ENCODE data around the gene AQP1. TPM values are rescaled to one million over a fixed set of nuclear protein-coding genes. Genes with fewer than 3 reads are reported as not detected.
A peak's percentile ranks its signal among the peaks of the same experiment; 100 is the strongest.

Gene AQP1
- total RNA-seq, 1 donor from 2014 or later: 373 TPM

- DNase-seq (ENCODE audit: low spot score): no peak
These were observed 23.9 kb downstream of the AQP1 start for GRCh38 chr7:30935569-30935877.

GRCh38 chr7:30936650-30937245 is 25.1 kb downstream of the AQP1 start:
- no peak for DNase-seq (ENCODE audit: low spot score)

- no peak for DNase-seq (ENCODE audit: low spot score)
These were observed 25.8 kb downstream of the AQP1 start for GRCh38 chr7:30937416-30937815.

DNA sequence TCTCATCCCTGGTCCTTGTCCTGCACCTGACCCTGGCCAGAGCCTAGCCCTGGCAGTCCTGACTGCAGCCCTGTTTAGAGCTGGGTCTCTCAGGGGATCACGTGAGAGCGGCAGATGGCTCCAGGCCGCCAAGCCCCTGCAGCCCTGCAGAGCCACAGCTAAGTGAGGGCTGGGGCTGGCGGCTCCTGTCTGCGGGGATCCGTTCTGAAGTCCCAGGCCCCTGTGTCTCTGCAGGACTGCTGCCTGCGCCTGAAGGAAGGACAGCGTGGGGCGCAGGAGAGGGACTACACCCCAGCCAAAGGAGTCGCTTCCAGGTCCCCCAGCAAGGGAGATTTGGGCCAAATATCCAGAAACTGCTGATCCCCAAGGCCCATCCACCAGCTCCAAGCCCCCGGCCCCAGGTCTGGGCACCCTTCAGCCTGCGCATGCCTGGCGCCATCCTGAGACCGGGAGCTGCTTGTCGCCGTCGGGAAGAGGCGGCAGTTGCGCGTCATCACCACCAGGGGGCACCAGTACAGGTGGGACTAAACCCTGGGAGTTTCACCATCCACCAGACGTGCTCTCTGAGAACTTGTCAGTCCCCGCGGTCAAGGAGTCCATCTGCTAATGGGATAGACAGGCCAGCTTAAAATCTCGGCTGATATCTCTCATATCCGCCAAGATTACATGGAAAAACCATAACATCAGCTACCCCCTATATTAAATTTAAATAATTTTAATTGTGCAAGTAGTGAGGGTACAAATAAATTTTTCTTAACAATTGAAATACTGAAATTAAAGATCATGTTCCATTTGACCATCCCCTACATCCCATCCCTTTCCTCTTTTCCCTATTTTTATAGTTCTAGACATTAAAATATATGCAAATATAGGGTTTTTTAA is 27.0 kb downstream of the AQP1 start:
- DNase-seq (ENCODE audit: low spot score): peak; percentile 82

DNA sequence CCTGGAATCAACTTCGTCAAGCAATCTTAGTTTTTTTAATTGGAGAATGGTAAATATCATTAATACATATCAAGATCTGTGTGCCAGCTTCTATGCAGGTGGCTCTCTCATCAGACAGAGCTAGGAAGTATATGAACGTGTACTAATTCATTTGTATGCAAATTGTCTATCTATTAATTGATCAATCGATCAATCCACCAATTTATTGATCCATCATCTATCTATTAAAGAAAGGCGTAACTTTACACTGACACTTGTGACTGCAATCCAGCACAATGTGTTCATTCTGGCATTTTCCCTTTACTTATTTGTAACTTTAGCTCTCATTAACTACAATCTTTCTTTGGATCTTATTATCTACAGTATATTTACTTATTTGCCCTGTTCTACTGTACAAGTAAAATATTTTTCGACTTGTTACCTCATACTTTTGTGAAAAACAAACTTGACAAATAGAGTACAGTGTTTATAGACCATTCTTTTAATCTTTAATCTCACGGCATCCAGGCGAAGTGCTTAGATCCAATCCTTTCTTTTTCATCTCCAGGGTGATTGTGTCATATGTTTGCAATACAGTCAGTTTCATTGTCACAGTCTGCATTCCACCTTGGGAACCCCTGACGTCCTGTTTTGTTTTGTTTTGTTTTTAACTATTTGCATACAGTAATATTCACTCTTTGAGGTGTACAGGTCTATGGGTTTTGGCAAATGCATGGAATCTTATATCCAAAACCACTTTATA is 30.1 kb downstream of the AQP1 start:
- DNase-seq (ENCODE audit: low spot score): no peak

GRCh38 chr7:30950197-30950596 is 38.5 kb downstream of the AQP1 start:
- DNase-seq (ENCODE audit: low spot score): no peak

- no peak for DNase-seq (ENCODE audit: low spot score)
These were observed 43.3 kb downstream of the AQP1 start for GRCh38 chr7:30954914-30955313.

DNA sequence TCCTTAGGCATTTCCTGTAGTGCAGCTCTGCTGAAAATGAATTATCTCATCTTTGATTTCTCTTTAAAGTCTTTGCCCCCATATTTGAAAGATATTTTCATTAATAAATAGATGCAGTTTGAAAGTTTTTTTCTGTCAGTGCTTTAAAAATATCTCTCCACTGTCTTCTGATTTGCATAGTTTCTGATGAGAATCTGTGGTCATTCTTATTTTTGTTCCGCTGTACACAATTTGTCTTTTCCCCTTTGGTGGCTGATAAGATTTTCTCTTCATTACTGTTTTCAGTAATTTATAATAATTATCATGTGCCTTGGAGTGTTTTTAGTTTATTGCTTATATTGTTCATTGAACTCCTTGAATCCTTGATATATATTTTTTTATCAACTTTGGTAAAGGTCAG is 45.1 kb downstream of the AQP1 start:
- DNase-seq (ENCODE audit: low spot score): no peak

GRCh38 chr7:30963842-30964241 is 52.2 kb downstream of the AQP1 start, which contains the start of gene GHRHR:
TSS of gene GHRHR (plus strand) at chr7:30963953. CDS start at chr7:30964069, 116 bp downstream.
- no peak for DNase-seq (ENCODE audit: low spot score)

- no peak for DNase-seq (ENCODE audit: low spot score)
These were observed 53.7 kb downstream of the AQP1 start for GRCh38 chr7:30965372-30965771.

DNA sequence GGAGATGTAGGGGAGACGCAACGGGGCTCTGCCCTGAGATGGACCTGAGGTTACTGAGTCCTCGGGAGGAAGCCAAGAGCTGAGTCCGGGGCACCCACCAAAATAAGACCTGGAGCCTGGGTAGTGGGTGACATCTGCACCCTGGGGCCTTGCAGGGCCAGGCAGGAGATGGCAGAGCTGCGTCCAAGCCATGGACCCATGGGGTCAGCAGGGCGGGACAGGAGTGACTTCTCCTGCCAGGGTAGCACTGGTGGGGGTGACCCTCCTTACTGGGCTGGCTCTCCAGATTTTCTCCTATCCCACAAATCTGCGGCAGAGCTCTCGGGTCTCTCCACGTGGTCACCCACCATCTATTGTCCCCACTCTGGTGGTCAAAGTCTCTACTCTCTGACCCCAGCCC is 54.2 kb downstream of the AQP1 start:
- no peak for DNase-seq (ENCODE audit: low spot score)

GRCh38 chr7:30968294-30968693 is 56.6 kb downstream of the AQP1 start:
- DNase-seq (ENCODE audit: low spot score): no peak

DNA sequence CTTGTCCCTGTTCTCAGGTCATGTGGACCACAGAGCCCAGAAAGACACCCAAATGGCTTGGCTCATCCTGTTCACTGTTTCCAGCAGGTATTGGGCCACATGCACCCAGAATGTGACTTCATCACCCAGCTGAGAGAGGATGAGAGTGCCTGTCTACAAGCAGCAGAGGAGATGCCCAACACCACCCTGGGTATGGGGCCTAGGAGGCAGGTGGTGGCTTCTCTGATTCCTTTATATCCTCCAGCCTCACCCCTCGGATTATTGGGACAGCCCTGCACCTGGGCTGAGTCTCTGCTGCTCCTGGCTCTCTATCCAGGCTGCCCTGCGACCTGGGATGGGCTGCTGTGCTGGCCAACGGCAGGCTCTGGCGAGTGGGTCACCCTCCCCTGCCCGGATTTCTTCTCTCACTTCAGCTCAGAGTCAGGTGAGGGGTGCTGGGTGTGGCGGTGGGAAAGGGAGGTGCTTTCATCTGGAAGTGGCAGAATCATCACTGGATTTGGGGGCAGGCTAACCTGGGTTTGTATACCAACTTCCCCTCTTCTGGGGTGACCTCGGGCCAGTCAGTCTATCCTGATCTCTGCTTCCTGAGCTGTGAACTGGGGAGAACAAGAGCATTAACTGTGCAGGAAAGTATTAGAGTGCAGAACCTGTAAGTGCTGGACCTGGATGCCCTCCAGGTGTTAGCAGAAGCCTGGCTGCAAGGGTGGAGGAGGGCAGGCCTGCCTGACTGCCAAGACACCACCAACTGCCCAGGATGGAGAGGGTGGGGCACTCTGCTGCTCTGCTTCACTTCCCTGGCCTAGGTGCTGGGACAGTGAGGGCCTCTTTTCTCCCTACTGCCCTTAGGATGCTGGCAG is 57.3 kb downstream of the AQP1 start:
- DNase-seq (ENCODE audit: low spot score): no peak

DNA sequence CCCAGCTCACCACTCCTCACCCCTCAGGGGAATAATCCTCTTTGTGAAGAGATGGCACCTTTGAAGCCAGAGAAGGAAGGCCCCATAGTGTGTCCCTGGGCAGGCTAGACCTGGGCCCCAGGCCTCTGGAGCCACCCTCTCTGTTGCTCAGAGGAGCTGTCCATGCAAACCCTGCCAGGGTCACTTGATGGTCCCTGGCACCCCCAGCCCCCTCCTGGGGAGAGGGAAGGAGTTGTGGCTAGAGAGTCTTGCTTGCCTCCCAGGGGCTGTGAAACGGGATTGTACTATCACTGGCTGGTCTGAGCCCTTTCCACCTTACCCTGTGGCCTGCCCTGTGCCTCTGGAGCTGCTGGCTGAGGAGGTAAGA is 57.9 kb downstream of the AQP1 start:
- DNase-seq (ENCODE audit: low spot score): no peak

- no peak for DNase-seq (ENCODE audit: low spot score)
These were observed 58.4 kb downstream of the AQP1 start for GRCh38 chr7:30970074-30970473.

DNA sequence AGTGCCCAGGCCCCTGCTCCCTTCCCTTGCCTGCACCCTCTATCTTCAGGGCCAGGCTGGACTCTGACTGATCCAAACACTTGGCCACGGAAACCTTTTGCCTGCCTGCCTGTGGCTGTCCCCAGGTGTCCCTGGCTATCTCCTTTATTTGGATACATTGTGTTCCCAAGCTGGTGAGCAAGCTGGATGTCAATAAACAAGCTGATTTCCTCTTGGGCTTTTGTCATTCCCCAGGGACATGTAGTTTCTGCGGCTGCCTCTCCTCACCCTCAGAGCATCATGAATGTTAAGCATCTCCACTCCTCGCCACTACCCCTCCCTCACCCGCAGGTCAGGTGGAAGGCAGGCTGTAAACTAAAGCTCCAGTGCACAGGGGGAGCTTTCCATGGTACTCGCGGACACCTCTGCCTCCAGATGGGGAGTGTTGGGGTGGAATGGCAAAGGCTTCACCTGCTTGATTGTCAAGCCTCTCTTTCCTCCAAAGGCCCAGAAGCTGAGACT is 59.0 kb downstream of the AQP1 start:
- no peak for DNase-seq (ENCODE audit: low spot score)

DNA sequence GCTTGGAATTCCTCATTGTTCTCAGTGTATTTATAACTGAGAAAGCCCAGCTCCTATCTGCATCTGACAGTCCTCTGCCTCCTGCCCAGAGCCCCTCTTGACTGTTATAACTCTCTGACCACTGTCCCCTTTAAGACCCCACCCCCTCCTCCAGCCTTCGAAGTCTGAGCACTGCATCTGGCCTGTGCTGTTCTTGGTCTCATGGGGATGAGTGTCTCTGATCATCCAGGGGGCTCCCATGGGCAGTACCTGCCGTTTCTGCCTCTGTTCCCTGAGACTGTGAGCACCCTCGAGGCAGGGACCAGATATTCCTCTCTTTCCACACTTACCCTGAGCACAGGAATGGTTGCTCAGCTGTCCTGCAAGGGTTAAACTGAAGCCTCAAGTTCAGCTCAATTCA is 59.8 kb downstream of the AQP1 start:
- no peak for DNase-seq (ENCODE audit: low spot score)

DNA sequence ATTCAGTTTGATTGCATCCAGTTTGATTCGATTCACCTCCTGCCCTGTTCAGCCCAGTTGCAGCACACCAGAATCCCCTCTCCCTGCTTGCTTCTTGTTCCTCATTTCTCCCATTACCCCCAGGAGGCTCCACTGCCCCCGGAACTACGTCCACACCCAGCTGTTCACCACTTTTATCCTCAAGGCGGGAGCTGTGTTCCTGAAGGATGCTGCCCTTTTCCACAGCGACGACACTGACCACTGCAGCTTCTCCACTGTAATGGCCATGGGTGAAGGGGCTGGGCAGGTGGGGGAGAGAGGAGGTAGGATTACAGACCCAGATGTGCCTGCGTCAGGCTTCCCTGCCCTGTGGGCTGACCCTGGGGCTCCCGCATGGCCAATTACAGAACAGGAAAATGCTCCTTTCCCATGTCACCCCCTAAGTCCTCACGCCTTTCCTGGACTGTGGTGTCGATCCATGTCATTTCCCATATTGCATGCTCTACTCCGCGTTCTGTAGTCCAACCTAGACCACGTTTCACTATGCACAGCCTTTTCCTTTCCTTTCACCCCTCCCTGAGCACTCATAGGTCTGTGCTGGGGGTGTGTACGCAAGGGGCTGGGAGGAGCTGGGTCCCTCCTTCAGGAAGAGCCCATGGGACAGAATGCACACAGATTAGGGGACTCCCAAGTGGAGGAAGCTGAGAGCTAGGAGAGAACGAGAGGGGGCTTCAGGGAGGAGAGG is 60.3 kb downstream of the AQP1 start:
- no peak for DNase-seq (ENCODE audit: low spot score)

DNA sequence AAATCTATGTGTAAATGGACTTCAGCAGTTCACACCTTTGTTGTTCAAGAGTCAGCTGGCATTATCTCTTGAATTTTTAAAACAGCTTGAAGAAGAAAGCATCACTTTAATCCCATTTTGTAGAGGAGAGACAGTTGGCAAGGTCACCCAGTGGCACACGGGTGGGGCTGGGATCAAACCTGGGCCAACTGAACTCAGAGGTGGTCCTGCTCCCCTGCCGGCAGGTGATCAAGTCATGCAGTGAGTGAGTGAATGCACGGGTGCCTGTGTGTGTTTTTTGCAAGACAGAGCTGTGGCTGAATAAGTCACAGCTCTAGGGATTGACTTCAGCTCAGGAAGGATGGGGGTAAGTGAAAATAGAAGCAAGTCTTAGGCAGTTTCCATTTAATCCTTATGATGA is 61.6 kb downstream of the AQP1 start:
- no peak for DNase-seq (ENCODE audit: low spot score)

DNA sequence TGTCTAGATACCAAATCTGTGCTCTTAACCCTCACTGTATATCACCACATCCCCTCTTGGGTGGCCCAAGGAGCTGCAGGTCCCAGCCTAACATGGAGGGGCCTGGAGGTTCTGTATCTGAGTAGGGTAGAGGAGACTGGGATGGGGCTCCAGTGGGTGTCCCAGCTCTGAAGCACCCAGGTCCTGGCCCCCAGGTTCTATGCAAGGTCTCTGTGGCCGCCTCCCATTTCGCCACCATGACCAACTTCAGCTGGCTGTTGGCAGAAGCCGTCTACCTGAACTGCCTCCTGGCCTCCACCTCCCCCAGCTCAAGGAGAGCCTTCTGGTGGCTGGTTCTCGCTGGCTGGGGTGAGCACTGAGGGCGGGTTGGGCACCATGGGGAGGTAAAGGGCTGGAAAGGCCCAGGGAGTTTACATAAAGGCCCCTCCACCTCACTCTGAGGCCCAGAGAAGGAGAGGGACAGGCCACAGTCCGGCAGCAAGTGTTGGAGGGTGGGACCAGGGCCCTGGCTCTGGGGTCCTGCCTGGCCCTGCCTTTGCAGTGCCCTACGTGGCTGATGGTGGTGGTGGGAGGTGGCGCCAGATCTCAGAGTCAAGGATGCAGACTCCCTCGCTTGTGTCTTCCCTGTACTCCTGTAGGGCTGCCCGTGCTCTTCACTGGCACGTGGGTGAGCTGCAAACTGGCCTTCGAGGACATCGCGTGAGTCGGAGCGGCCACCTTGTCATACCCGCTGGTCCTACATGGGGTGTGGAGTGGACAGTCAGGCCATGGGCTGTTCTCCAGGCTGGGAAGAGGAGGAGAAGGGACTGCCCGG is 62.3 kb downstream of the AQP1 start:
- DNase-seq (ENCODE audit: low spot score): peak; percentile 37
